ENCODE data around the gene C2CD2.

DNA sequence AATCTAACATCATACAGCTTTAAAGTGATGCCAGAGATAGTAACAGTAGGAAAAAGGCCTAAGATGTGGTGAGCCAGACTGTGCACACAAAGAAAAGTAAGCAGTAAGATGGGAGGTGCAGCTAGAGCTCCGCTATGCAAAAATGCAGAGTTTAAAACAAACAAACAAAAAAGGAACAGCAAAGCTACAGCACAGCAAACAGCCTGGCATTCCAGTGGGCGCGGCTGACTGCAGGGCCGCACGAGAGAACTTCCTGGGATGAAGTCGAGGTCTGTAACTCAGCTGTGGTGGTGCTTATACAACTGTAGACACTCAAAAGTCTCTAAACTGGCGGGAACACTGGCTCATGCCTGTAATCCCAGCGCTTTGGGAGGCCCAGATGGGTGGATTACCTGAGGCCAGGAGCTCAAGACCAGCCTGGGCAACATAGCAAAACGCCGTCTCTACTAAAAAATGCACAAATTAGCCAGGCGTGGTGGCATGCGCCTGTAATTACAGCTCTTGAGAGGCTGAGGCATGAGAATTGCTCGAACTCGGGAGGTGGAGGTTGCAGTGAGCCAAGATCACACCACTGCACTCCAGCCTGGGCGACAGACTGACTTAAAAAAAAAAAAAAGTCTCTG is 104.7 kb downstream of the C2CD2 start:
- TF ChIP-seq, protein P1, sequence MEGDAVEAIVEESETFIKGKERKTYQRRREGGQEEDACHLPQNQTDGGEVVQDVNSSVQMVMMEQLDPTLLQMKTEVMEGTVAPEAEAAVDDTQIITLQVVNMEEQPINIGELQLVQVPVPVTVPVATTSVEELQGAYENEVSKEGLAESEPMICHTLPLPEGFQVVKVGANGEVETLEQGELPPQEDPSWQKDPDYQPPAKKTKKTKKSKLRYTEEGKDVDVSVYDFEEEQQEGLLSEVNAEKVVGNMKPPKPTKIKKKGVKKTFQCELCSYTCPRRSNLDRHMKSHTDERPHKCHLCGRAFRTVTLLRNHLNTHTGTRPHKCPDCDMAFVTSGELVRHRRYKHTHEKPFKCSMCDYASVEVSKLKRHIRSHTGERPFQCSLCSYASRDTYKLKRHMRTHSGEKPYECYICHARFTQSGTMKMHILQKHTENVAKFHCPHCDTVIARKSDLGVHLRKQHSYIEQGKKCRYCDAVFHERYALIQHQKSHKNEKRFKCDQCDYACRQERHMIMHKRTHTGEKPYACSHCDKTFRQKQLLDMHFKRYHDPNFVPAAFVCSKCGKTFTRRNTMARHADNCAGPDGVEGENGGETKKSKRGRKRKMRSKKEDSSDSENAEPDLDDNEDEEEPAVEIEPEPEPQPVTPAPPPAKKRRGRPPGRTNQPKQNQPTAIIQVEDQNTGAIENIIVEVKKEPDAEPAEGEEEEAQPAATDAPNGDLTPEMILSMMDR (conservative IDR thresholded peaks at IDR 0.05; ENCODE audit: low read length): no peak
- TF ChIP-seq EZH2phosphoT487 (IDR thresholded peaks at IDR 0.05; ENCODE audit: borderline replicate concordance): no peak
